ENCODE data around the gene PROSER2.

Gene PROSER2

GRCh38 chr10:11864727-11865126, 41.6 kb downstream of the PROSER2 start:
- Histone ChIP-seq H3K79me1 (ENCODE audit: low read length) (no peaks in the 10 kb centered on the region), H2BK120ac (ENCODE audit: insufficient read depth, low read length, poor library complexity) (no peak overlapping the region), H4K12ac (ENCODE audit: low read depth, low read length) (no peak overlapping the region), H3K4ac (ENCODE audit: low read depth, low read length) (no peak overlapping the region), H3K14ac (ENCODE audit: low read length) (no peak overlapping the region), H3K27ac (ENCODE audit: low read depth, low read length) (no peak overlapping the region), H4K8ac (ENCODE audit: low read depth, low read length) (no peak overlapping the region), H3K23ac (ENCODE audit: low read length) (no peak overlapping the region), H2BK12ac (ENCODE audit: low read length) (no peak overlapping the region), H3K4me1 (ENCODE audit: control insufficient read depth in 1 of 2, insufficient read depth in 2 of 2, low read length in 2 of 2) (peaks cover 0 to 2% of the 10 kb centered on the region in 2 experiments), H3K9ac (ENCODE audit: low read length) (no peak overlapping the region), H3K9me3 (ENCODE audit: insufficient read depth, low read depth, low read length) (no peaks in the 10 kb centered on the region), H2AFZ (ENCODE audit: insufficient read depth, low read length, poor library complexity) (no peak overlapping the region), H3K79me2 (ENCODE audit: control insufficient read depth, insufficient read depth, low read length, poor library complexity) (no peaks in the 10 kb centered on the region), H3K4me3 (ENCODE audit: low read depth, low read length) (no peak overlapping the region), H3K4me2 (ENCODE audit: low read length) (no peak overlapping the region), H4K91ac (ENCODE audit: low read depth, low read length) (no peak overlapping the region), H2AK5ac (ENCODE audit: low read length) (no peak overlapping the region), H3K27me3 (ENCODE audit: insufficient read depth, low read length) (no peaks in the 10 kb centered on the region), H2BK5ac (ENCODE audit: low read depth, low read length, poor library complexity) (no peak overlapping the region), H3K18ac (ENCODE audit: low read length) (no peak overlapping the region), H3K36me3 (ENCODE audit: control insufficient read depth in 1 of 2, insufficient read depth in 2 of 2, low read length in 2 of 2) (peaks cover 22% of the 10 kb centered on the region in 2 experiments)
- no CpG with 5 or more reads among the region's 6 CpGs for WGBS (ENCODE audit: extremely low coverage, insufficient coverage, insufficient read length)
- DNase-seq = no peak

- Histone ChIP-seq H3K27me3 (ENCODE audit: insufficient read depth, low read length) (no peaks in the 10 kb centered on the region), H3K4me1 (ENCODE audit: control insufficient read depth in 1 of 2, insufficient read depth in 2 of 2, low read length in 2 of 2) (peaks cover 2 to 5% of the 10 kb centered on the region in 2 experiments), H3K4me3 (ENCODE audit: low read depth, low read length) (no peak overlapping the region), H3K14ac (ENCODE audit: low read length) (no peak overlapping the region), H3K36me3 (ENCODE audit: control insufficient read depth in 1 of 2, insufficient read depth in 2 of 2, low read length in 2 of 2) (peaks cover 22 to 23% of the 10 kb centered on the region in 2 experiments), H3K27ac (ENCODE audit: low read depth, low read length) (no peak overlapping the region), H2BK5ac (ENCODE audit: low read depth, low read length, poor library complexity) (no peak overlapping the region), H3K18ac (ENCODE audit: low read length) (no peak overlapping the region), H4K12ac (ENCODE audit: low read depth, low read length) (no peak overlapping the region), H3K4me2 (ENCODE audit: low read length) (no peak overlapping the region), H4K91ac (ENCODE audit: low read depth, low read length) (no peak overlapping the region), H3K79me1 (ENCODE audit: low read length) (peaks cover 2% of the 10 kb centered on the region), H2BK12ac (ENCODE audit: low read length) (no peak overlapping the region), H3K23ac (ENCODE audit: low read length) (no peak overlapping the region), H3K9me3 (ENCODE audit: insufficient read depth, low read depth, low read length) (no peaks in the 10 kb centered on the region), H3K4ac (ENCODE audit: low read depth, low read length) (no peak overlapping the region), H4K8ac (ENCODE audit: low read depth, low read length) (no peak overlapping the region), H2AK5ac (ENCODE audit: low read length) (no peak overlapping the region), H3K79me2 (ENCODE audit: control insufficient read depth, insufficient read depth, low read length, poor library complexity) (no peaks in the 10 kb centered on the region), H2BK120ac (ENCODE audit: insufficient read depth, low read length, poor library complexity) (no peak overlapping the region), H2AFZ (ENCODE audit: insufficient read depth, low read length, poor library complexity) (no peak overlapping the region), H3K9ac (ENCODE audit: low read length) (no peak overlapping the region)
- WGBS (ENCODE audit: extremely low coverage, insufficient coverage, insufficient read length) = no CpG with 5 or more reads among the region's 11 CpGs
- no peak for DNase-seq
Measured at GRCh38 chr10:11865561-11865960, 42.4 kb downstream of the PROSER2 start.

DNA sequence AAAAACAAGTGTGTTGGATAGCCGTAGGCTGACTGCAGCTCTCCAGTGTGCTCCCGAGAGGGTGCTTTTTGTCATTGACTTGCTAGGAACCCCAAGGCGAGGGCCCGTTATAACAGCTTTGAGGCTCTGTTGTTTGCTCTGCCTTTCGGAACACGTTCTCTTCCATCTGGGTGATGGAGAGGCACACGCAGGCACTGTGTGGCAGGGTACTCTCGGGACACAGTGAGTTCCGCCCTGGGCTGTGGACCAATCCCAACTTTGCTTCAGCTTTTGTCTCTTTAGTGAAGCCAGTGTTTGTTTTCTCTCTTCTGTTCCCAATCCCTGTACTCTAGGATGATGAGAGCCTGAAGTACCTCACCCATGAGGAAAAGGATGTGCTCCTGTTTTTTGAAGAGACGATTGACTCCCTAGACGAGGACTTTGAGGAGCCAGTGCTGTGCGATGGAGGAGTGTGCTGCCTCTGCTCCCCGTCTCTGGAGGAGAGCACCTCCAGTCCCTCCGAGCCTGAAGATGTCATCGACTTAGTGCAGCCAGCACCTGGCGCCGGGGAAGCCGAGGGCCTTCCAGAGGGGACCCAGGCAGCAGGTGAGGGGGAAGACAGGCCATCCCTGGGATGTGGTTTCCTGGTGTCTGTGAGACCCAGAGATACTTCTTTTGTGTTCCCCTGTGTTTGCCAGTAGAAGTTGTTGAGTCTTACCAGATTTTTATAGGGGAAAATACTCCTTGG, 43.2 kb downstream of the PROSER2 start:
- H3K79me1 ChIP-seq (ENCODE audit: low read length) = peaks cover 2% of the 10 kb centered on the region
- H3K27me3 ChIP-seq (ENCODE audit: insufficient read depth, low read length) = no peaks in the 10 kb centered on the region
- no peaks in the 10 kb centered on the region for H3K79me2 ChIP-seq (ENCODE audit: control insufficient read depth, insufficient read depth, low read length, poor library complexity)
- no peak overlapping the region for H3K27ac ChIP-seq (ENCODE audit: low read depth, low read length)
- peaks cover 19% of the 10 kb centered on the region in 2 experiments for H3K36me3 ChIP-seq (ENCODE audit: control insufficient read depth in 1 of 2, insufficient read depth in 2 of 2, low read length in 2 of 2)
- H2AFZ ChIP-seq (ENCODE audit: insufficient read depth, low read length, poor library complexity) = no peak overlapping the region
- no peak for DNase-seq
- H2AK5ac ChIP-seq (ENCODE audit: low read length) = no peak overlapping the region
- no CpG with 5 or more reads among the region's 18 CpGs for WGBS (ENCODE audit: extremely low coverage, insufficient coverage, insufficient read length)
- no peak overlapping the region for H3K4me3 ChIP-seq (ENCODE audit: low read depth, low read length)
- H3K18ac ChIP-seq (ENCODE audit: low read length) = no peak overlapping the region
- H3K9me3 ChIP-seq (ENCODE audit: insufficient read depth, low read depth, low read length) = no peaks in the 10 kb centered on the region
- H3K4me2 ChIP-seq (ENCODE audit: low read length) = no peak overlapping the region
- no peak overlapping the region for H4K8ac ChIP-seq (ENCODE audit: low read depth, low read length)
- no peak overlapping the region for H2BK12ac ChIP-seq (ENCODE audit: low read length)
- no peak overlapping the region for H3K23ac ChIP-seq (ENCODE audit: low read length)
- no peak overlapping the region for H3K14ac ChIP-seq (ENCODE audit: low read length)
- H2BK120ac ChIP-seq (ENCODE audit: insufficient read depth, low read length, poor library complexity) = no peak overlapping the region
- no peak overlapping the region for H3K9ac ChIP-seq (ENCODE audit: low read length)
- H4K91ac ChIP-seq (ENCODE audit: low read depth, low read length) = no peak overlapping the region
- no peak overlapping the region for H4K12ac ChIP-seq (ENCODE audit: low read depth, low read length)
- no peak overlapping the region for H3K4ac ChIP-seq (ENCODE audit: low read depth, low read length)
- H2BK5ac ChIP-seq (ENCODE audit: low read depth, low read length, poor library complexity) = no peak overlapping the region
- H3K4me1 ChIP-seq (ENCODE audit: control insufficient read depth in 1 of 2, insufficient read depth in 2 of 2, low read length in 2 of 2) = peaks cover 2 to 8% of the 10 kb centered on the region in 2 experiments

GRCh38 chr10:11869219-11869618, 46.1 kb downstream of the PROSER2 start:
- Histone ChIP-seq H3K79me1 (ENCODE audit: low read length) (peaks cover 6% of the 10 kb centered on the region), H4K91ac (ENCODE audit: low read depth, low read length) (no peak overlapping the region), H3K4me1 (ENCODE audit: control insufficient read depth in 1 of 2, insufficient read depth in 2 of 2, low read length in 2 of 2) (peaks cover 7 to 15% of the 10 kb centered on the region in 2 experiments), H3K27me3 (ENCODE audit: insufficient read depth, low read length) (no peaks in the 10 kb centered on the region), H3K14ac (ENCODE audit: low read length) (no peak overlapping the region), H4K12ac (ENCODE audit: low read depth, low read length) (no peak overlapping the region), H3K4me2 (ENCODE audit: low read length) (no peak overlapping the region), H2BK5ac (ENCODE audit: low read depth, low read length, poor library complexity) (no peak overlapping the region), H3K27ac (ENCODE audit: low read depth, low read length) (no peak overlapping the region), H3K4me3 (ENCODE audit: low read depth, low read length) (no peak overlapping the region), H2BK120ac (ENCODE audit: insufficient read depth, low read length, poor library complexity) (no peak overlapping the region), H3K4ac (ENCODE audit: low read depth, low read length) (no peak overlapping the region), H2BK12ac (ENCODE audit: low read length) (no peak overlapping the region), H3K18ac (ENCODE audit: low read length) (no peak overlapping the region), H4K8ac (ENCODE audit: low read depth, low read length) (no peak overlapping the region), H3K36me3 (ENCODE audit: control insufficient read depth in 1 of 2, insufficient read depth in 2 of 2, low read length in 2 of 2) (peaks cover 9 to 16% of the 10 kb centered on the region in 2 experiments), H2AFZ (ENCODE audit: insufficient read depth, low read length, poor library complexity) (no peak overlapping the region), H3K9ac (ENCODE audit: low read length) (no peak overlapping the region), H2AK5ac (ENCODE audit: low read length) (no peak overlapping the region), H3K9me3 (ENCODE audit: insufficient read depth, low read depth, low read length) (no peaks in the 10 kb centered on the region), H3K23ac (ENCODE audit: low read length) (no peak overlapping the region), H3K79me2 (ENCODE audit: control insufficient read depth, insufficient read depth, low read length, poor library complexity) (no peaks in the 10 kb centered on the region)
- WGBS (ENCODE audit: extremely low coverage, insufficient coverage, insufficient read length) = no CpG with 5 or more reads among the region's 12 CpGs
- DNase-seq = peak; percentile 77 to 80

Measured in trophoblast cell (in vitro differentiated cells and primary cell).